HCT116 (cell line): Measurements from ENCODE around the gene ICOSLG.
"Not testable (repeated sequence)": the region's sequence is repeated elsewhere in the genome, so short reads cannot be mapped to it uniquely, and the experiment has no call there.

Source experiments
- JUND ChIP-seq: IDR thresholded peaks from 2 replicates; pipeline ENCODE4 v1.6.1; 2012
- POLR2A ChIP-seq: IDR thresholded peaks from 2 replicates; pipeline ENCODE4 v1.7.0; 2011; ENCODE audit warnings: borderline replicate concordance; ENCODE audit not compliant: insufficient read depth, insufficient read length; ENCODE audit errors: extremely low read depth
- POLR2AphosphoS5 ChIP-seq: IDR thresholded peaks from 2 replicates; pipeline ENCODE4 v1.6.1; 2011; ENCODE audit warnings: mild to moderate bottlenecking, low read depth, low read length, moderate library complexity
- RAD21 ChIP-seq: IDR thresholded peaks from 2 replicates; pipeline ENCODE4 v1.6.1; 2012; ENCODE audit warnings: low read depth, mild to moderate bottlenecking
- SIN3A ChIP-seq: IDR thresholded peaks from 2 replicates; pipeline ENCODE4 v1.6.1; 2012; ENCODE audit warnings: low read depth
- SP1 ChIP-seq: IDR thresholded peaks from 2 replicates; pipeline ENCODE4 v1.6.1; 2012; ENCODE audit warnings: low read depth
- SRF ChIP-seq: IDR thresholded peaks from 2 replicates; pipeline ENCODE4 v1.6.1; 2012; ENCODE audit warnings: low read depth
- ZNF274 ChIP-seq: fragments of 200-500 bp; sonication (Bioruptor generic); IDR thresholded peaks from 2 replicates; pipeline ENCODE4 v1.6.1; 2014; ENCODE audit warnings: mild to moderate bottlenecking, low read depth, low read length, inconsistent platforms
- TF ChIP-seq, protein P1 (sequence below), 3 experiments: fragments of 200-600 bp in 1 of 3; sonication (generic) in 1 of 3; IDR thresholded peaks in 2 of 3; conservative IDR thresholded peaks in 1 of 3; 2 replicates each; pipeline ENCODE4 v1.5.1; 2012 to 2017; ENCODE audit warnings: low read depth in 2 of 3, low read length in 2 of 3, antibody characterized with exemption in 1 of 3, borderline replicate concordance in 1 of 3, control low read depth in 1 of 3, mild to moderate bottlenecking in 1 of 3, mixed read lengths in 1 of 3, mixed run types in 1 of 3, moderate library complexity in 1 of 3; ENCODE audit not compliant: insufficient read depth in 1 of 3
- TF ChIP-seq, protein P2 (sequence below): IDR thresholded peaks from 2 replicates; pipeline ENCODE4 v1.6.1; 2012; ENCODE audit warnings: low read depth
- TF ChIP-seq, protein P3 (sequence below): IDR thresholded peaks from 2 replicates; pipeline ENCODE4 v1.6.1; 2012

DNA sequence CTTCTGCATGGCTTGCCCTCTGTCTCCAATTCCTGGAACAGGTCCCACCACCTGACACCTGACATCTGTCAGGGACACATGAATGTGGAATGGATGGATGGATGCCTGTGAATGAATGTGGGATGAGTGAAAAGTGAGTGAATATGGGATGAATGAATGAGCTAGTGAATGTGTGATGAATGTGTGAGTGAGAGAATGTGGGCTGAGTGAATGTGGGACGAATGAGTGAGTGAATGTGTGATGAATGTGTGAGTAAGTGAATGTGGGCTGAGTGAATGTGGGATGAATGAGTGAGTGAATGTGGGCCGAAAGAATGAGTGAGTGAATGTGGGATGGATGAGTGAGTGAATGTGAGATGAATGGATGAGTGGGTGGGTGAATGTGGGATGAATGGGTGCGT, 29.2 kb downstream of the ICOSLG start:
- not testable (repeated sequence) for TF ChIP-seq POLR2A, RAD21, POLR2AphosphoS5, SP1, SIN3A, SRF, JUND, ZNF274
- TF ChIP-seq, protein P1, sequence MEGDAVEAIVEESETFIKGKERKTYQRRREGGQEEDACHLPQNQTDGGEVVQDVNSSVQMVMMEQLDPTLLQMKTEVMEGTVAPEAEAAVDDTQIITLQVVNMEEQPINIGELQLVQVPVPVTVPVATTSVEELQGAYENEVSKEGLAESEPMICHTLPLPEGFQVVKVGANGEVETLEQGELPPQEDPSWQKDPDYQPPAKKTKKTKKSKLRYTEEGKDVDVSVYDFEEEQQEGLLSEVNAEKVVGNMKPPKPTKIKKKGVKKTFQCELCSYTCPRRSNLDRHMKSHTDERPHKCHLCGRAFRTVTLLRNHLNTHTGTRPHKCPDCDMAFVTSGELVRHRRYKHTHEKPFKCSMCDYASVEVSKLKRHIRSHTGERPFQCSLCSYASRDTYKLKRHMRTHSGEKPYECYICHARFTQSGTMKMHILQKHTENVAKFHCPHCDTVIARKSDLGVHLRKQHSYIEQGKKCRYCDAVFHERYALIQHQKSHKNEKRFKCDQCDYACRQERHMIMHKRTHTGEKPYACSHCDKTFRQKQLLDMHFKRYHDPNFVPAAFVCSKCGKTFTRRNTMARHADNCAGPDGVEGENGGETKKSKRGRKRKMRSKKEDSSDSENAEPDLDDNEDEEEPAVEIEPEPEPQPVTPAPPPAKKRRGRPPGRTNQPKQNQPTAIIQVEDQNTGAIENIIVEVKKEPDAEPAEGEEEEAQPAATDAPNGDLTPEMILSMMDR (IDR thresholded peaks at IDR 0.05 in 2 of 3, conservative IDR thresholded peaks at IDR 0.05 in 1 of 3; ENCODE audit: borderline replicate concordance in 1 of 3, insufficient read depth in 1 of 3, low read depth in 2 of 3, low read length in 2 of 3) = not testable (repeated sequence)
- TF ChIP-seq, protein P2, sequence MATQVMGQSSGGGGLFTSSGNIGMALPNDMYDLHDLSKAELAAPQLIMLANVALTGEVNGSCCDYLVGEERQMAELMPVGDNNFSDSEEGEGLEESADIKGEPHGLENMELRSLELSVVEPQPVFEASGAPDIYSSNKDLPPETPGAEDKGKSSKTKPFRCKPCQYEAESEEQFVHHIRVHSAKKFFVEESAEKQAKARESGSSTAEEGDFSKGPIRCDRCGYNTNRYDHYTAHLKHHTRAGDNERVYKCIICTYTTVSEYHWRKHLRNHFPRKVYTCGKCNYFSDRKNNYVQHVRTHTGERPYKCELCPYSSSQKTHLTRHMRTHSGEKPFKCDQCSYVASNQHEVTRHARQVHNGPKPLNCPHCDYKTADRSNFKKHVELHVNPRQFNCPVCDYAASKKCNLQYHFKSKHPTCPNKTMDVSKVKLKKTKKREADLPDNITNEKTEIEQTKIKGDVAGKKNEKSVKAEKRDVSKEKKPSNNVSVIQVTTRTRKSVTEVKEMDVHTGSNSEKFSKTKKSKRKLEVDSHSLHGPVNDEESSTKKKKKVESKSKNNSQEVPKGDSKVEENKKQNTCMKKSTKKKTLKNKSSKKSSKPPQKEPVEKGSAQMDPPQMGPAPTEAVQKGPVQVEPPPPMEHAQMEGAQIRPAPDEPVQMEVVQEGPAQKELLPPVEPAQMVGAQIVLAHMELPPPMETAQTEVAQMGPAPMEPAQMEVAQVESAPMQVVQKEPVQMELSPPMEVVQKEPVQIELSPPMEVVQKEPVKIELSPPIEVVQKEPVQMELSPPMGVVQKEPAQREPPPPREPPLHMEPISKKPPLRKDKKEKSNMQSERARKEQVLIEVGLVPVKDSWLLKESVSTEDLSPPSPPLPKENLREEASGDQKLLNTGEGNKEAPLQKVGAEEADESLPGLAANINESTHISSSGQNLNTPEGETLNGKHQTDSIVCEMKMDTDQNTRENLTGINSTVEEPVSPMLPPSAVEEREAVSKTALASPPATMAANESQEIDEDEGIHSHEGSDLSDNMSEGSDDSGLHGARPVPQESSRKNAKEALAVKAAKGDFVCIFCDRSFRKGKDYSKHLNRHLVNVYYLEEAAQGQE = not testable (repeated sequence)
- TF ChIP-seq, protein P3, sequence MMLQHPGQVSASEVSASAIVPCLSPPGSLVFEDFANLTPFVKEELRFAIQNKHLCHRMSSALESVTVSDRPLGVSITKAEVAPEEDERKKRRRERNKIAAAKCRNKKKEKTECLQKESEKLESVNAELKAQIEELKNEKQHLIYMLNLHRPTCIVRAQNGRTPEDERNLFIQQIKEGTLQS = not testable (repeated sequence)
